Measurements from ENCODE around the gene CRADD. TPM values are rescaled to one million over a fixed set of nuclear protein-coding genes. Genes with fewer than 3 reads are reported as not detected.
A peak's percentile ranks its signal among the peaks of the same experiment; 100 is the strongest.
"Not testable (repeated sequence)": the region's sequence is repeated elsewhere in the genome, so short reads cannot be mapped to it uniquely, and the experiment has no call there.

Gene CRADD
- total RNA-seq, 1 experiment from 2014 or later: 26.7 TPM

- DNase-seq (ENCODE audit: low read depth): no peak
Observed at GRCh38 chr12:93737457-93738198, 60.5 kb downstream of the CRADD start.

GRCh38 chr12:93738199-93739058 is 61.3 kb downstream of the CRADD start:
- DNase-seq (ENCODE audit: low read depth): no peak

- DNase-seq (ENCODE audit: low read depth): peak; percentile 37
Observed at GRCh38 chr12:93740751-93741150, 63.6 kb downstream of the CRADD start.

- peak; percentile 41 for DNase-seq (ENCODE audit: low read depth)
Observed at GRCh38 chr12:93741659-93742109, 64.5 kb downstream of the CRADD start.

GRCh38 chr12:93742110-93742934 is 65.1 kb downstream of the CRADD start:
- DNase-seq (ENCODE audit: low read depth): peak; percentile 78

- DNase-seq (ENCODE audit: low read depth): no peak
Observed at GRCh38 chr12:93743229-93743998, 66.2 kb downstream of the CRADD start.

GRCh38 chr12:93743999-93744689 is 67.0 kb downstream of the CRADD start:
- DNase-seq (ENCODE audit: low read depth): no peak

- DNase-seq (ENCODE audit: low read depth): no peak
Observed at GRCh38 chr12:93745286-93745685, 68.1 kb downstream of the CRADD start.

GRCh38 chr12:93746572-93747168 is 69.5 kb downstream of the CRADD start:
- DNase-seq (ENCODE audit: low read depth): no peak

- no peak for DNase-seq (ENCODE audit: low read depth)
Observed at GRCh38 chr12:93748672-93749383, 71.7 kb downstream of the CRADD start.

- DNase-seq (ENCODE audit: low read depth): no peak
Observed at GRCh38 chr12:93749515-93749914, 72.3 kb downstream of the CRADD start.

GRCh38 chr12:93750056-93750455 is 72.9 kb downstream of the CRADD start:
- no peak for DNase-seq (ENCODE audit: low read depth)

GRCh38 chr12:93751864-93752610 is 74.9 kb downstream of the CRADD start:
- peak; percentile 5 for DNase-seq (ENCODE audit: low read depth)

GRCh38 chr12:93753285-93753684 is 76.1 kb downstream of the CRADD start:
- DNase-seq (ENCODE audit: low read depth): no peak

- no peak for DNase-seq (ENCODE audit: low read depth)
Observed at GRCh38 chr12:93753838-93754429, 76.8 kb downstream of the CRADD start.

- not testable (repeated sequence) for DNase-seq (ENCODE audit: low read depth)
Observed at GRCh38 chr12:93754859-93755258, 77.7 kb downstream of the CRADD start.

GRCh38 chr12:93756288-93756687 is 79.1 kb downstream of the CRADD start:
- no peak for DNase-seq (ENCODE audit: low read depth)

All from RPMI7951 (cell line).